Stimulated activated CD4-positive, alpha-beta T cell treated with anti-CD3 and anti-CD28 coated beads, Interleukin-15, amount 100 ng/mL, for 24 hours (primary cell): Measurements from ENCODE around the gene SNX1.
"Not testable (repeated sequence)": the region's sequence is repeated elsewhere in the genome, so short reads cannot be mapped to it uniquely, and the experiment has no call there.

Source experiments
- DNase-seq: peaks from one replicate; pipeline ENCODE4 v3.0.0-alpha.2; 2020

The SNX1 gene

DNA sequence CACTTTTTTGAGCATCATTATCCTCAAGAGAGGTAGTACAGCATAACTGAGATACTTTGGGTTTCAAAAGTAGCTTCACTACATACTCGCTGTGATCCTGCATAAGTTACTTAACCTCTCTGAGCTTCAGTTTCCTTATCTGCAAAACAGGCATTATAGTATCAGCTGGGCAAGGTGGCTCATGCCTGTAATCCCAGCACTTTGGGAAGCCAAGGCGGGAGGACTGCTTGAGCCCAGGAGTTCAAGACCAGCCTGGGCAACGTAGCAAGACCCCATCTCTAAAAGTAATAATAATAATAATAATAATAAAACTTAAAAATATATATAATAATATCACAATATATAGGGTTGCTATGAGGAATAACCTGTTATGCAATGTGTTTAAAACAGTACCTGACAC, 13.0 kb upstream of the SNX1 start:
- no peak for DNase-seq

DNA sequence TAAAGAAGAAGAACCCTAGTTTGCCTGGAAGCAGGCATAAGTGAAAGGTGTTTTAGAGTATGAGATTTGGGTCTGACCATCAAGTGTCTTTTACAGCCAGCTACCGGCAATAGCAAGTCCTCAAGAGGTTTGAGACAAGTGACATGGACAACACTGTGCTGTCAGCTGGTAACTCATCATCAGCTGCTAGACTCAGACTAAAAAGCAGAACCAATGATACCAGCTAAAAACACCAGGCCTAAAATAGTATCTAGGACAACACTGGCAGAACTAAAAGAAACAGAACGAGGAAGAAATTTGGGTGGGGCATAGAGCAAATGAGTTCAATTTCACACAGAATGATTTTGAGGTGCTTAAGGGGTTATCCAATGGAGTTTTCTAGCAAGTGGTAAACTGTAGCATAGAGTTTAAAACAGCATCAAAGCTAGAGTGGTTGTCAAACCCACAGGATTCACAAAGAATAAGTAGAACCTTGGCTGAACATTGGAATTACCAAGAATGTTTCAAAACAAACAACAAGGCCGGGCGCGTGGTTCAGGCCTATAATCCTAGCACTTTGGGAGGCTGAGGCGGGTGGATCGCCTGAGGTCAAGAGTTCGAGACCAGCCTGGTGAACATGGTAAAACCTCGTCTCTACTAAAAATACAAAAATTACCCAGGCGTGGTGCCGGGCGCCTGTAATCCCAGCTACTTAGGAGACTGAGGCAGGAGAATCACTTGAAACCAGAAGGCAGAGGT, 6.1 kb upstream of the SNX1 start:
- DNase-seq, result no peak

DNA sequence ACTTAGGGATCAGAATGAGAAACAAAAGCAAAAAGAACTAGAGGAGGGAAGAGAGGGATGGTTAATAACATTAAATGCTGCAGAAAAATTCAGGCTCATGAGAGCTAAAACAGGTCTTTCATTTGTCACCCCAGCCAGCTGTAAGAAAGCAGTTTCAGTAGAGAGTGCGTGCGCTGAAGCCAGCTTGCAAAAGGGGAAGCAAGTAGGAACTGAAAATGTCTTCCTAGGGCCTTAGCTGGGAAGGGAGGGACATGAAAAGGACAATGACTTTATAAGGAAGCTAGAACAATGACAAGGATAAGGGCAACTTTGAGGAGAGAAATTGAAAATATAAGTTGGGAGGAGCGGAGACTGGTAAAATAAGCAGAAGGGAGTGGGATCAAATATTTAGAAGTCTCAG, 5.3 kb upstream of the SNX1 start:
- no peak for DNase-seq

DNA sequence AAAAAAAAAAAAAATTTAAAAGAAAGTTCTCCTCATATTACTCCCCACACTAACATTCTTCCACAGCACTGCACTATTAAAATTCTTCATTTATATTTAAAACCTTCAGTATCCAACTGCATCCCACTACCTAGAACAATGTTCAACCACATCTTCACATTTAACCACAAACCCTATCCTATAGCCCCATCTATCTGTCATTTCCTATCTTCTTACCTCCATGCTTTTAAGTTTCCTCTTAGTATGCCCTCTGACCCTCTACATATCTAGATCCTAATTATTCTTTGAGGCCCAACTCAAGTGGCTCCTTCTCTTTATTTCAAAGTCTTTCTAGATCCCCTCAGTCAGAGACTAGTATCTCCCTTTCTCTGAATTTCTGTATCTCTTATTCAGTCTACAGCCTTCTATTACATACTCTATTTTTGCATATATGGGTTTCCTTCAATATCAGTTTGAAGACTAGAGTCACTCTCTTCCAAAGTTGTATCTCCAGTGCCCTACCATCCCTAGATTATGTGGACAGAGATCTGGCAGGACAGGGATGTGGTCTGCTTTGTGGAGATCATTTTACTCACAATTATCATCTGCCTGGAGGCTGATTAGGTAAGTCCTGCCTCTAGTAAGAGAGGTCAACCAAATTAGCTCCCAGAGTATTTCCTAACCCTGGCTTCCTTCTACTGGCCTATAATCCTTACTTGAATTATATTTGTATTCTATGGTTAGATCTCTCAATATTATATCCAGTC, 3.5 kb upstream of the SNX1 start:
- DNase-seq, result no peak

DNA sequence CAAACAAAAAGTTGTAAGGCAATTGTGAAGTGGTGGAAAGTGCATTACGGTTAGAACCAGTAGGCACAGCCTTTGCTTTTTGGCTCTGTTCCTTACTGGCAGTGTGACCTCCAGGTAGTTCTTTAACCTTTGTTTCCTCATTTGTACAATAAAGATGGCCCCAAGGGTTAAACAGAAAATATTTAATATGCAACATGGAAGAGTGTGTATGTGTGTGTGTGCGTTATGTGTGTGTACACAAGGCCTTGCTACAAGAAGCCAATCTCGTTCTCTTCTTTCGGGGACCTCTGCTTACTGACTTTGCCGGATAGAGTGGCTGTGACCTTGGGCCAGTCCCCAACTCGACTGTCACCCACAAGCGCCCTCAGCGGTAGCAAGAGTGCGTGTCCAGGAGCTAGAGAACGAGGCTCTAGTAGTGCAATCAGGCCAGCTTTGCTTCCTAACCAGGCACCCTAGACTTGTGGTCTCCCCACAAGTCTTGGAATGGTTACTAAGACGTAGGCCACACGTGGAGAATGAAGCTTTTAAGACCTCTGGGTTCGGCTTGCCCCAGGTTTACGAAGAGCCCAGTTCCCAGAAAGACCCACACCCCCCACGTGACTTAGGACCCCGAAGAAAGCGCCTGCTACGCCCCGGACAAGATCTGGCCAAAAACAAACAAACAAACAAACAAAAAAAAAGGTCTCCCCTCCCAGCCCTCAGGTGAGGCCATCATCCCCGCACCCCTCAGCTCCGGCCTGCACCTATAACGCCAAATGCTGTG, 2.7 kb upstream of the SNX1 start:
- DNase-seq, result peak; percentile 54

DNA sequence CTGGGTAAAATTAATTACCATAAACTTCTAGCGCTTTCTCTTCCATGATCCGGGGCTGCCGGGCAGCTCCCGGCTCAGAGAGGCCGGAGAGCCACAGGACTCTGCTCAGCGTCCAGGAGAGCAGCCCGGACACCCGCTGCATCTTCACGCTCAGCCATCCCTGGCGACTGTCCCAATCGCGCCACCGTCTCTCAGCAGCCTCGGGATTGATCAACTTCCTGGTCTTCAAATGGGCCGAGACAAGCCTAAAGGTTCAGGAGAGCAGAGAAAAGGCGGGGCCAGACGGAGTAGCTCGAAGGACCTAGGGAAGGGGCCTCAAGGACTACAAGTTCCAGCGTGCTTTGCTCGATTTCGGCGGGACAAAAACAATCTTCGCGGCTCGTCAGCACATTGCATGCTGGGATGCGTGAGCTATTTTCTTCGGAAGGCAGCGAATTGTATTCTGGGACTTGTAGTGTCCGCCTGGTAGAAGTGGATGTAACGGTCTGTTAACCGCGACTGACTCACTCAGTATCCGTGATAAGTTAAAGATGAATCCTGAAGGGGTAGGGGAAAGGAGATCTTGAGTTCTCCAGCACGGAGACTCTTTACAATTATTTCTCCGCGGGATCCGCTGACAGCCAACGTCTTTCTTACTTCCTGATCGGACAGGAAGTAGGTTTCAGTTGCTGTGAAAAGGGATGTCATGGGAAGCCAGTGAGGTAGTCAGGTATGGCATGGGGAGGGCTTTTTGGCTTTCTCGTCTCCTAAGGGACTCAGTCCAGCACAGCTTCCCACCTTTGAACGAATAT, 2.0 kb upstream of the SNX1 start, which contains the start of gene CIAO2A:
Gene CIAO2A, minus strand, starts transcription at position 212 of the 791 bp plus-strand sequence. Its CDS starts 70 bp downstream, at position 142.
- DNase-seq, result peak; percentile 97

DNA sequence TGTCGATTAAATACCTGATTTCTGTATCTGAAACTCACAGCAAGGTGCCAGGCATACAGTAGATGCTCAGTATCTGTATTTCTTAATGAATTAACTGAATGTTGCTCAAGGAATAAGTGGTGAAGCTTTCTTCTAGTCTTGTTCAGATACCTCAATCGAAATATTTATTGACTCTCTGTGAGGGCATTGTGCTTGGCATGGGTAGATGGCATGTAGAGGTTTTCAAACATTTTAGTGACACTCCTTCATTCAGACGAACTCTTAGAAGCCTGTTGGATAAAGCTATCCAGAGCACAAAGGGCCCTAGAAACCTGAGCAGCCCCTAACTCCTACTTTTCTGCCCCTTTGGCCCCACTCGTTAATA, 369 bp upstream of the SNX1 start:
- no peak for DNase-seq

DNA sequence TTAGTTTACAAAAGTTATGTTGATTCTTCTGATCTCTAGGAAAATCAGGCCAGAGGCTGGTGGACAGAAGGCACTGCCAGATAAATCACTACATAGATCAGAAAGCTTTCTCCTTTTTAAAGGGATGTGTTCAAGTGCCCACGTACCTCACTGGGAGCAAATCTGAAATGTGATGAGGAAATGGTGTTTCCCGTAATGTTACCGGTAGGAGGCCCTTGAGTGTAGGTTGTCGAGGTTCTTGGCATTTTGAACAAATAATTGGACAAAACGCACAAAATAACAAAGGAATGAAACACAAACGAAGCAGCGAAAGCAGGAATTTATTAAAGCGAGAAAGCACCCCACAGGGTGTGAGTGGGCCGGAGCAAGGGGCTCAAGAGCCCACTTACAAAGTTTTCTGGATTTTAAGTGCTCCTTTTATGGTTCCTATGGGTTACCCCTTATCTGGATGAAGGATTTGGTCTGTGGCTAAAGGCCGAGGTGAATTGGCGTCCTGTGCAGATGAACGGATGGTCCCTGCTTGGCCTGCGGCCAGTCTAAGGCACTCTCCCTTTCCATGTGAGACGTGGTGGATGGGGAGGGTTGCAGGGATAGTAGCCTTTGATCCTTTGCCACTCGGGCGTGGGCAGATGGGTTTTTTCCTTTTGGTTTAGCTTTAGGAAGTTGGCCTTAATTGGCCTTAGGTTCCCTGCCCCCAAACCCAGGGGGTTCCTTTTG, 1.0 kb downstream of the SNX1 start:
- DNase-seq, result no peak

DNA sequence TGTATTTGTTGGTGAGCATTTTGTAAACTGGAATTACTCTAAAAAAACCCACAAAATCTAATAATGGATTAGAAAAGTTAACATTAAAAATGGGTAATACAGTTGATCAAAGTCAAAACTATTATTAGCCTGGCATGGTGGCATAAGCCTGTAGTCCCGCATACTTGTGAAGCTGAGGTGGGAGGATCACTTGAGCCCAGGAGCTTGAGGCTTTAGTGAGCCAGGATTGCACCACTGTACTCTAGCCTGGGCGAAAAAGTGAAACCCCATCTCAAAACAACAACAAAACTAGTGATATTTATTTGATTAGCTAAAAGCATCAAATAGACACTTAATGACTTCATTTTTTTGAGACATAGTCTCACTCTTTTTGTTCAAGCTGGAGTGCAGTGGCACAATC, 3.6 kb downstream of the SNX1 start:
- DNase-seq, result no peak

DNA sequence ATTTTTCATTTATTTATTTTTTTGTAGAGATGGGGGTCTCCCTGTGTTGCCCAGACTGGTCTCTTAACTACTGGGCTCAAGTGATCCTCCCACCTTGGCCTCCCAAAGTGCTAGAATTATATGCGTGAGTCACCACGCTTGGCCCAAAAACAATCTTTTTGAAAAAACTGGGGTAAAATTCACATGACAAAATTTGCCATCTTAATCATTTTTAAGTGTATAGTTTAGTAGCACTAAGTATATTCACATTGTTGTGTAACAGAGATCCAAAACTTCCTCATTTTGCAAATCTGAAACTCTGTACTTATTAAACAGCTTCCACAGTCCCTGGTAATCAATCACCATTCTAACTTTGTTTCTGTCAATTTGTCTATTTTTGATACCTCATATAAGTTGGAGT, 5.2 kb downstream of the SNX1 start:
- DNase-seq, result no peak

DNA sequence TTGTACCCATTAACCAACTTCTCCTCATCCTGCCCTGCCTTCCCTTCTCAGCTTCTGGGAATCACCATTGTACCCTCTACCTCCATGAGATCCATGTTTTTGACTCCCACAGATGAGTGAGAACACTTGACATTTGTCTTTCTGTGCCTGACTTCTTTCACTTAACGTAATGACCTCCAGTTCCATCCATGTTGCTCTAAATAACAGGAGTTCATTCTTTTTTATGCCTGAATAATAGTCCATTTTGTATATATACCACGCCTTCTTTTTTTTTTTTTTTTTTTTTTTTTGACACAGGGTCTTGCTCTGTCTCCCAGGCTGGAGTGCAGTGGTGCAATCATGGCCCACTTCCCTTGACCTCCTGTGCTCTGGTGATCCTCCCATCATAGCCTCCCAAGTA, 6.7 kb downstream of the SNX1 start:
- no peak for DNase-seq

DNA sequence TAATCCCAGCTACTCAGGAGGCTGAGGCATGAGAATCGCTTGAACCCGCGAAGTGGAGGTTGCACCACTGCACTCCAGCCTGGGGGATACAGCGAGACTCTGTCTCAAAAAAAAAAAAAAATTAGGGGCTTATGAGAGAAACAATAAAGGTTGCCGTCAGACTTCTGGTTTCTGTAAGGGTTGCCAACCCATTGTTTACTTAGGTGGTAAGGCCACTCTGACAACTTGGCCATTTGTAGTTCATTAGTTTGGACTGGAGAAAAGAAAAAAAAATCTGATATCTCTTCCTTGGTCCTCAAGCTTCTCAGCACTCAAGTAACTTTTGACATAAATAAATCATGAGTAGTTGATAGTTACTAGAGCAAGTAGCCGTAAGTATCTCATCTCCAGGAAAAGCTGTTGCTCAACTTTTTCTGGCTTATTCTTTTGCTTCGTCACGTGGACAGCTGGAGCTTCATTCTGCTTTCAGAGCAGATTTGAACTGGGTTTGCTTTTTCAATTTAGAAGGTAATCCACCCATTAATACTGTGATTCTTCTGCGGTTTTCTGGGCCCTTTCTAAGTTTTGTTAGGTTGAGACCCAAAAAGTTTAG, 9.4 kb downstream of the SNX1 start:
- no peak for DNase-seq

DNA sequence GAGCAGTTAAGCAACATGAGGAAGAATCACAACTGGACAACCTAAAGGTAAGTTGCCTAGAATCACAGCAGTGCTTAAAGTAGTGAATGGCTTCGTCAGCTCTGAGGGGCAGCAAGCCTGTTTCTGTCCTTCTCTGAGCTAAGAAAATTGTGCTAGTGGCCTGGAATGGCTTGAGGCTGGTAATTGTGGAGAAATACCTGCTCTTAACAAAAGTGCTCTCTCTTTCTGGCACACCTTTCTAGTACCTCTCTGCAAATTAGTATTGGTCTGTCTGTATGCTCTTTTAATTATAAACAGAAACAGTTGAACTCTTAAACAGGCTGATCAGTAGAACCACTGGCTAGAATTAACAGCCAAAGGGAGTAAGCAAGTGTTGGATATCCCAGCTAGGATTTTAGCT, 11.6 kb downstream of the SNX1 start:
- DNase-seq, result no peak

DNA sequence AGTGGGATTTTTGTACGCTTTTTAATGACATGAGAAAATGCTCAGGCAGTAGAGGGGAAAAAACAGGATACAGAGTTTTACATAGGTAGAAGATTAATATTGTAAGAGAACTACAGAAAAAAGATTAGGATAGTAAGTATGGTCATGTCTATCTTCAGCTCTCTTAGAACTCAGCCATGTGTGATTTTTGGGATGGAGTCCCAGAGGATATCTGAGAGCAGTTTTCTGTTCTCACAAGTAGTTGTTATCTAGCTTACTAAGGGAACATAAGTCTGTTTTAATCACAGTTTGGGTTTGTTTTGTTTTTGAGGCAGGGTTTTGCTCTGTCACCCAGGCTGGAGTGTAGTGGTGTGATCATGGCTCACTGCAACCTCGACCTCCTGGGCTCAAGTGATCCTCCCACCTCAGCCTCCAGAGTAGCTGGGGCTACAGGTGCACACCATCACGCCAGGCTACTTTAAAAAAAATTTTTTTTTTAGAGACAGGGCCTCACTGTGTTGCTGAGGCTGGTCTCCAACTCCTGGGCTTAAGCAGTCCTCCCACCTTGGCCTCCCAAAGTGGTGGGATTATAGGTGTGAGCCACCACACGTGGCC, 14.4 kb downstream of the SNX1 start:
- DNase-seq, result not testable (repeated sequence)

DNA sequence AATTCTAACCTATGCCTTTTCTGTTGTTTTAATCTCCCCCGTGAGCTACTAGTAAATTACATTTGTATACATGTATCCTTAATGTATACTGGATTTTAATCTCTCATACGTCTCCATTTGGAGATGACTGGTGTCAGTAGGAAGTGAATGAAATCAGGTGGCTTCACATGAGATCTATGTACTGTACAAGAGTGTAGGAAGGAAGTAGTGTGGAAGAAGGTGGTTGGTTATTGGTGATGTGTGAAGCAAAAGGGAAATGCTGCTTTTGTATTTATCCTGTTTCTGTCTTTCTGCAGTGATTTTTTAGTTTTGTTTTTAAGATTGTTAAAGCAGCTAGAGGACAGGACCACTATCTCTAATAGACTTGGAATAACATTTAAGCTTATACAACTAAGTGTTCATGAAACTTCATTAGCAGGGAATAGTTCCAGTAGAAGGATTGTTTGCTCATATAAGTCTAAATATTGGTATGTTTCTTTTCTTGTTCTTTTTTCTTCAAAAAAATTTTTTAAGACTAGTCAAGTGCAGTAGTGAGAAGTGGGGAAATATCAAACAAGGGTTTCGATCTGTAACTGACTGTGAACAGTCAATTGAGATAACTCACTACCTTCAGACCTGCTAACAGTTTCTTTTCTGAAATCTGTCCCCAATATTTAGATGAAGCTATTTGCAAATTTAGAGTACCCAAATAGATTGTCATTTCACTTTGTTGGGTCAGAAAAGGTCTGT, 15.3 kb downstream of the SNX1 start:
- DNase-seq, result no peak

DNA sequence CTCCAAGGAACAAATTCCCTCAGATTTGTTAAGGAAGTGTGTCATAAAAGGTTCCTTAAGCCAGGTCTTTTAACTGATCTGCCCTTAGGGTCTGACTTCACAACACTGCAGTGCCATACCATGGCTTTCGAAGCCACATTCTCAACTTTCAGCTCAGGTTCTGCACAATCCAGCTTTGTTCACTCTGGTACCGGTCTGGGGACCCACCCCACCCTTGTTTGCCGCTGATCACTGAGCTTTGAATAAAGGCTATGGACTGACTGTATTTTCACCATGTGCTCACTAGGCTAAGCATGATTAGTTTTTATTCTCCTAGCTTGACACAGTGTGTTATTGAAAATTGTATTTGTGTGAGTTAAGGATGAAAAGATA, 15.9 kb downstream of the SNX1 start:
- no peak for DNase-seq

DNA sequence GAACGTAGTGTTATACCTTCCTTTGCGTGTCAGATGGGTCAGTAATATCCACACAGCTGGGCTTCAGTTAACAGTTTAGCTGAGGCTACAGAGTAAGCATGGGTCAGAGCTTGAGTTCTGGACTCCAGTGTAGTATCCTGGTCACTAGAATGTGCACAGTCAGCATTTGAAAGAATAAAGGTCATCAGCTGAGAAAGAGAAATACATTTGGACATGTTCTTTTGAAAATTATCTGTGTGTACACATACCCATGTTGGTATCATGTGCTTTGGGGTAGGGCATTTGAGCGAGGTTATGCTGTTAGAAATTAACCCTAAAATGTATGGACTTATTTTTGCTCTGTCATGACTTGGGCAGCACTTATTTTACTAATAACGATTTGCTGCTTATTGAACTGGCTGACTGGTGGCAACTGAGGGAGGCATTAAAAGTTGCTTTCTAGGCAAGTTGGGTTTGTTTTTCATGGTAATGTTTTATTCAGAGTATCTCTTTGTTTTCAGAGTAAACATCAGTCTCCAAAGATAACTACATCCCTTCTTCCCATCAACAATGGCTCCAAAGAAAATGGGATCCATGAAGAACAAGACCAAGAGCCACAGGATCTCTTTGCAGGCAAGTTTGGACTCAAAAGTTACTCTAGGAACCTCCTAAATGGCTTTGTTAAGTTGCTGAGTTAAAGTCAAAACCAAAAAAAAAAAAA, 16.4 kb downstream of the SNX1 start:
- DNase-seq, result no peak

DNA sequence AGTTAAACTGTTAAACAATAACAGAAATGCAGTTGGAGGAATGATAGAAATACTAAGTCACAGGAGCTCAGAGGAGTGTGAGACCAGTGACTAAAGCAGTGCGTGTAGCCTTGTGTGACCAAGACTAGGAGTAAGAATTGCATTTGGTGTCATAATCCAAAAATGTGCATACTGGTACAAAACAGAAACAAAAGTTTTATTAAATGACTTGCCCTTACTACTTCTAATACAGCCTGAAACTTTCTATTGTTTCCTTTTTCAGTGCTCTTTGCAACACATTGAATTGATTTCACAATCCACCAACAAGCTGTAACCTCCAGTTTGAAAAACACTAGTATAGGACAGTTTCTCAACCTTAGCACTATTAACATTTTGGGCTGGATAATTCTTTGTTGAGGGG, 17.1 kb downstream of the SNX1 start:
- DNase-seq, result no peak

DNA sequence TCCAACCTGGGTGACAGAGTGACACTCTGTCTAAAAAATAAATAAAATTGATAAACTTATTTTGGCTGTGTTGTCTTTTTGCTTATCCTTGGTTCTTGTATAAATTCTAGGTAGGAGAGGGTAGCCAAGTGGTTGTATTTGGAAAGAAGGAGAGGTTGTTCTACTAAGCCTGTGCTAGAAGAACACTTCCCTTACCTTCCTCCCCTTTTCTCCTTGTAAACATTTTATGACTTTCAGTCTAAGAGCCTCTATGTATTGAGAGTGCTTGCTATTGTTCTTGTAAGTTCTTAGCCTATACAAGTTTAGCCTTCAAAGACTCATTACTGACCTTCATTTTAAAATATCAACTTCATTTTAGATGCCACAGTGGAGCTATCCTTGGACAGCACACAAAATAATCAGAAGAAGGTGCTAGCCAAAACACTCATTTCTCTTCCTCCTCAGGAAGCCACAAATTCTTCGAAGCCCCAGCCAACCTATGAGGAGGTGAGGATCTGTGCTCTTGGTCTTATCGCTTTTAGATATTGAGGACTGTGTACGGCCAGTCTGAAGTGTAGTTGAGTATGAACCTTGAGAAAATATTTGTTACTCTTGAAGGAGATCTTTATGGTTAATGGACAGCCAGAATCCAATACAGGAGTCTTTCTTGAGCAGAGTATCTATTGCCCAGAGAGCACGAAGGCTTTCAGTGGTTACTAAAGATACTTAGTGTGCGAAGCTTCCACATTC, 22.1 kb downstream of the SNX1 start:
- DNase-seq, result no peak
